ENCODE results near the gene C5orf63. TPM values are rescaled to one million over a fixed set of nuclear protein-coding genes. Genes with fewer than 3 reads are reported as not detected.

The C5orf63 gene
- total and polyA plus RNA-seq, 10 of the 15 experiments (the other 5 are each of a cell fraction or from before 2014, with no cell fraction given), result 8.7 to 54.3 (median 11.9) TPM

DNA sequence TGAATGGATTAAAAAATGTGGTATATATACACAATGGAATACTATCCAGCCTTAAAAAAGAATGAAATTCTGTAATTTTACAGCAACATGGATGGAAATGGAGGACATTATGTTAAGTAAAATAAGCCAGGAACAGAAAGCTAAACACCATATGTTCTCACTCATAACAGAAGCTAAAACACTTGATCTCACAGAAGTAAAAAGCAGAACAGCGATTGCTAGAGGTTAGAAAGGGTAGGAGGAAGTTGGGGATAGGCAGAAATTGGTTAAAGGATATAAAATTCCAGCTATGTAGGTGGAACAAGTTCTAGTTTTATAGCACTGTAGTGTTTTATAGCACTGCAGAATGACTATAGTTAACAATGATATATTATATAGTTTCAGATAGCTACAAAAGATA is 58.7 kb downstream of the C5orf63 start (continued):
- TF ChIP-seq, protein P1, sequence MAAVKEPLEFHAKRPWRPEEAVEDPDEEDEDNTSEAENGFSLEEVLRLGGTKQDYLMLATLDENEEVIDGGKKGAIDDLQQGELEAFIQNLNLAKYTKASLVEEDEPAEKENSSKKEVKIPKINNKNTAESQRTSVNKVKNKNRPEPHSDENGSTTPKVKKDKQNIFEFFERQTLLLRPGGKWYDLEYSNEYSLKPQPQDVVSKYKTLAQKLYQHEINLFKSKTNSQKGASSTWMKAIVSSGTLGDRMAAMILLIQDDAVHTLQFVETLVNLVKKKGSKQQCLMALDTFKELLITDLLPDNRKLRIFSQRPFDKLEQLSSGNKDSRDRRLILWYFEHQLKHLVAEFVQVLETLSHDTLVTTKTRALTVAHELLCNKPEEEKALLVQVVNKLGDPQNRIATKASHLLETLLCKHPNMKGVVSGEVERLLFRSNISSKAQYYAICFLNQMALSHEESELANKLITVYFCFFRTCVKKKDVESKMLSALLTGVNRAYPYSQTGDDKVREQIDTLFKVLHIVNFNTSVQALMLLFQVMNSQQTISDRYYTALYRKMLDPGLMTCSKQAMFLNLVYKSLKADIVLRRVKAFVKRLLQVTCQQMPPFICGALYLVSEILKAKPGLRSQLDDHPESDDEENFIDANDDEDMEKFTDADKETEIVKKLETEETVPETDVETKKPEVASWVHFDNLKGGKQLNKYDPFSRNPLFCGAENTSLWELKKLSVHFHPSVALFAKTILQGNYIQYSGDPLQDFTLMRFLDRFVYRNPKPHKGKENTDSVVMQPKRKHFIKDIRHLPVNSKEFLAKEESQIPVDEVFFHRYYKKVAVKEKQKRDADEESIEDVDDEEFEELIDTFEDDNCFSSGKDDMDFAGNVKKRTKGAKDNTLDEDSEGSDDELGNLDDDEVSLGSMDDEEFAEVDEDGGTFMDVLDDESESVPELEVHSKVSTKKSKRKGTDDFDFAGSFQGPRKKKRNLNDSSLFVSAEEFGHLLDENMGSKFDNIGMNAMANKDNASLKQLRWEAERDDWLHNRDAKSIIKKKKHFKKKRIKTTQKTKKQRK (IDR thresholded peaks at IDR 0.05; ENCODE audit: low read depth, low read length), result no peak
- no peak for TF ChIP-seq ASH2L (IDR thresholded peaks at IDR 0.05; ENCODE audit: borderline replicate concordance, low read depth)
- TF ChIP-seq, protein P2, sequence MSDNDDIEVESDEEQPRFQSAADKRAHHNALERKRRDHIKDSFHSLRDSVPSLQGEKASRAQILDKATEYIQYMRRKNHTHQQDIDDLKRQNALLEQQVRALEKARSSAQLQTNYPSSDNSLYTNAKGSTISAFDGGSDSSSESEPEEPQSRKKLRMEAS (IDR thresholded peaks at IDR 0.05; ENCODE audit: low read depth, low read length), result no peak
- TF ChIP-seq EGR1 (IDR thresholded peaks at IDR 0.05; ENCODE audit: borderline replicate concordance in 1 of 2, low read depth in 2 of 2, low read length in 2 of 2), result no peak
- TF ChIP-seq EED (IDR thresholded peaks at IDR 0.05; ENCODE audit: low read depth), result 0 out of 2 replicates have a peak, but pooled peaks have one; percentile 25
- TF ChIP-seq, protein P3, sequence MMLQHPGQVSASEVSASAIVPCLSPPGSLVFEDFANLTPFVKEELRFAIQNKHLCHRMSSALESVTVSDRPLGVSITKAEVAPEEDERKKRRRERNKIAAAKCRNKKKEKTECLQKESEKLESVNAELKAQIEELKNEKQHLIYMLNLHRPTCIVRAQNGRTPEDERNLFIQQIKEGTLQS (IDR thresholded peaks at IDR 0.05; ENCODE audit: borderline replicate concordance, extremely low read depth, low read depth, low read length), result no peak
- TF ChIP-seq SUZ12 (IDR thresholded peaks at IDR 0.05; ENCODE audit: unreplicated experiment), result no peak
- TF ChIP-seq FOXK2 (IDR thresholded peaks at IDR 0.05), result no peak
- no peak for TF ChIP-seq CBX3 (IDR thresholded peaks at IDR 0.05; ENCODE audit: borderline replicate concordance, low read depth)
- TF ChIP-seq, protein P4, sequence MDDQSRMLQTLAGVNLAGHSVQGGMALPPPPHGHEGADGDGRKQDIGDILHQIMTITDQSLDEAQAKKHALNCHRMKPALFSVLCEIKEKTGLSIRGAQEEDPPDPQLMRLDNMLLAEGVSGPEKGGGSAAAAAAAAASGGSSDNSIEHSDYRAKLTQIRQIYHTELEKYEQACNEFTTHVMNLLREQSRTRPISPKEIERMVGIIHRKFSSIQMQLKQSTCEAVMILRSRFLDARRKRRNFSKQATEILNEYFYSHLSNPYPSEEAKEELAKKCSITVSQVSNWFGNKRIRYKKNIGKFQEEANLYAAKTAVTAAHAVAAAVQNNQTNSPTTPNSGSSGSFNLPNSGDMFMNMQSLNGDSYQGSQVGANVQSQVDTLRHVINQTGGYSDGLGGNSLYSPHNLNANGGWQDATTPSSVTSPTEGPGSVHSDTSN (IDR thresholded peaks at IDR 0.05; ENCODE audit: insufficient replicate concordance, low read depth, low read length), result no peak
- no peak for TF ChIP-seq FOS (IDR thresholded peaks at IDR 0.05; ENCODE audit: borderline replicate concordance, extremely low read depth, insufficient read length)
- TF ChIP-seq ZNF274 (IDR thresholded peaks at IDR 0.05; ENCODE audit: insufficient read depth, insufficient read length), result no peak
- TF ChIP-seq, protein P5, sequence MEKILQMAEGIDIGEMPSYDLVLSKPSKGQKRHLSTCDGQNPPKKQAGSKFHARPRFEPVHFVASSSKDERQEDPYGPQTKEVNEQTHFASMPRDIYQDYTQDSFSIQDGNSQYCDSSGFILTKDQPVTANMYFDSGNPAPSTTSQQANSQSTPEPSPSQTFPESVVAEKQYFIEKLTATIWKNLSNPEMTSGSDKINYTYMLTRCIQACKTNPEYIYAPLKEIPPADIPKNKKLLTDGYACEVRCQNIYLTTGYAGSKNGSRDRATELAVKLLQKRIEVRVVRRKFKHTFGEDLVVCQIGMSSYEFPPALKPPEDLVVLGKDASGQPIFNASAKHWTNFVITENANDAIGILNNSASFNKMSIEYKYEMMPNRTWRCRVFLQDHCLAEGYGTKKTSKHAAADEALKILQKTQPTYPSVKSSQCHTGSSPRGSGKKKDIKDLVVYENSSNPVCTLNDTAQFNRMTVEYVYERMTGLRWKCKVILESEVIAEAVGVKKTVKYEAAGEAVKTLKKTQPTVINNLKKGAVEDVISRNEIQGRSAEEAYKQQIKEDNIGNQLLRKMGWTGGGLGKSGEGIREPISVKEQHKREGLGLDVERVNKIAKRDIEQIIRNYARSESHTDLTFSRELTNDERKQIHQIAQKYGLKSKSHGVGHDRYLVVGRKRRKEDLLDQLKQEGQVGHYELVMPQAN (conservative IDR thresholded peaks at IDR 0.05), result no peak
- 0 out of 2 replicates have a peak, but pooled peaks have one; percentile 18 for TF ChIP-seq JUND (IDR thresholded peaks at IDR 0.05; ENCODE audit: low read depth, low read length)
- TF ChIP-seq, protein P6, sequence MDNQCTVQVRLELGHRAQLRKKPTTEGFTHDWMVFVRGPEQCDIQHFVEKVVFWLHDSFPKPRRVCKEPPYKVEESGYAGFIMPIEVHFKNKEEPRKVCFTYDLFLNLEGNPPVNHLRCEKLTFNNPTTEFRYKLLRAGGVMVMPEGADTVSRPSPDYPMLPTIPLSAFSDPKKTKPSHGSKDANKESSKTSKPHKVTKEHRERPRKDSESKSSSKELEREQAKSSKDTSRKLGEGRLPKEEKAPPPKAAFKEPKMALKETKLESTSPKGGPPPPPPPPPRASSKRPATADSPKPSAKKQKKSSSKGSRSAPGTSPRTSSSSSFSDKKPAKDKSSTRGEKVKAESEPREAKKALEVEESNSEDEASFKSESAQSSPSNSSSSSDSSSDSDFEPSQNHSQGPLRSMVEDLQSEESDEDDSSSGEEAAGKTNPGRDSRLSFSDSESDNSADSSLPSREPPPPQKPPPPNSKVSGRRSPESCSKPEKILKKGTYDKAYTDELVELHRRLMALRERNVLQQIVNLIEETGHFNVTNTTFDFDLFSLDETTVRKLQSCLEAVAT (IDR thresholded peaks at IDR 0.05), result no peak
- TF ChIP-seq SUPT20H (IDR thresholded peaks at IDR 0.05; ENCODE audit: borderline replicate concordance, control insufficient read depth, low read depth, low read length), result no peak
- no peak for TF ChIP-seq TCF7 (IDR thresholded peaks at IDR 0.05; ENCODE audit: borderline replicate concordance)
- TF ChIP-seq CREM (IDR thresholded peaks at IDR 0.05; ENCODE audit: low read depth), result no peak
- TF ChIP-seq SIX5 (IDR thresholded peaks at IDR 0.05; ENCODE audit: low read depth, low read length, severe bottlenecking), result no peak
- TF ChIP-seq YBX1 (IDR thresholded peaks at IDR 0.05), result no peak
- TF ChIP-seq ZBED1 (IDR thresholded peaks at IDR 0.05; ENCODE audit: borderline replicate concordance), result no peak

Measured in GM12878 (cell line).